ENCODE data around the gene MLN. TPM values are rescaled to one million over a fixed set of nuclear protein-coding genes. Genes with fewer than 3 reads are reported as not detected.

MLN gene
- total RNA-seq, 4 donors from 2014 or later: not detected

- WGBS, 2 donors: 33% methylated on average over 2 of the region's 2 CpGs; no CpG with 5 or more reads in 1 of the 2 donors
- Histone ChIP-seq H3K4me1 (no peaks in the 10 kb centered on the region), H3K27me3 (peaks cover 0 to 89% (median 7%) of the 10 kb centered on the region in 4 donors), H3K9me3 (no peaks in the 10 kb centered on the region), H3K27ac (no peak overlapping the region), H3K4me3 (no peak overlapping the region), H3K36me3 (no peaks in the 10 kb centered on the region)
- DNase-seq: no peak
- intact Hi-C loops (cut with DNase I): no loop called here
- no peak for TF ChIP-seq POLR2A (IDR thresholded peaks at IDR 0.05)
- TF ChIP-seq CTCF (IDR thresholded peaks at IDR 0.05): no peak
Observed at GRCh38 chr6:33809594-33809993, 5.8 kb upstream of the MLN start.

GRCh38 chr6:33808641-33809180, 4.9 kb upstream of the MLN start:
- no peak for TF ChIP-seq CTCF (IDR thresholded peaks at IDR 0.05)
- no peak for TF ChIP-seq POLR2A (IDR thresholded peaks at IDR 0.05)
- Histone ChIP-seq H3K4me3 (no peak overlapping the region), H3K9me3 (no peaks in the 10 kb centered on the region), H3K36me3 (no peaks in the 10 kb centered on the region), H3K27me3 (peaks cover 0 to 89% (median 5%) of the 10 kb centered on the region in 4 donors), H3K27ac (no peak overlapping the region), H3K4me1 (no peaks in the 10 kb centered on the region)
- 41 to 44% methylated on average over 8 of the region's 8 CpGs for WGBS, 2 donors
- no peak for DNase-seq
- intact Hi-C loops (cut with DNase I): no loop called here

GRCh38 chr6:33807606-33808005, 3.8 kb upstream of the MLN start:
- Histone ChIP-seq H3K27ac (no peak overlapping the region), H3K4me3 (no peak overlapping the region), H3K4me1 (no peaks in the 10 kb centered on the region), H3K27me3 (peaks cover 0 to 88% (median 4%) of the 10 kb centered on the region in 4 donors), H3K9me3 (no peaks in the 10 kb centered on the region), H3K36me3 (no peaks in the 10 kb centered on the region)
- intact Hi-C loops (cut with DNase I): no loop called here
- WGBS, 2 donors: 39 to 51% methylated on average over 6 of the region's 6 CpGs
- no peak for DNase-seq
- TF ChIP-seq POLR2A (IDR thresholded peaks at IDR 0.05) (no peak), CTCF (IDR thresholded peaks at IDR 0.05) (no peak)

- Histone ChIP-seq H3K4me3 (no peak overlapping the region), H3K9me3 (no peaks in the 10 kb centered on the region), H3K27ac (no peak overlapping the region), H3K36me3 (no peaks in the 10 kb centered on the region), H3K27me3 (peaks cover 0 to 88% (median 2%) of the 10 kb centered on the region in 4 donors), H3K4me1 (no peaks in the 10 kb centered on the region)
- TF ChIP-seq POLR2A (IDR thresholded peaks at IDR 0.05) (no peak), CTCF (IDR thresholded peaks at IDR 0.05) (no peak)
- DNase-seq: no peak
- WGBS, 2 donors: 56 to 65% methylated on average over 4 to 8 of the region's 9 CpGs
- intact Hi-C loops (cut with DNase I): no loop called here
Observed at GRCh38 chr6:33806841-33807240, 3.0 kb upstream of the MLN start.

GRCh38 chr6:33802186-33802958, 1.4 kb downstream of the MLN start:
- H3K4me1 ChIP-seq: no peaks in the 10 kb centered on the region
- intact Hi-C loops (cut with DNase I): no loop called here
- no peaks in the 10 kb centered on the region for H3K36me3 ChIP-seq
- DNase-seq: no peak
- 62 to 68% methylated on average over 11 to 12 of the region's 14 CpGs for WGBS, 2 donors
- H3K27ac ChIP-seq: no peak overlapping the region
- peaks cover 0 to 94% (median under 1%) of the 10 kb centered on the region in 4 donors for H3K27me3 ChIP-seq
- TF ChIP-seq POLR2A (IDR thresholded peaks at IDR 0.05): no peak
- TF ChIP-seq CTCF (IDR thresholded peaks at IDR 0.05): no peak
- no peaks in the 10 kb centered on the region for H3K9me3 ChIP-seq
- H3K4me3 ChIP-seq: no peak overlapping the region

Data from esophagus squamous epithelium (tissue), 5 donors.